ENCODE measurements around the gene RACK1. TPM values are rescaled to one million over a fixed set of nuclear protein-coding genes. Genes with fewer than 3 reads are reported as not detected.
"Not testable (repeated sequence)": the region's sequence is repeated elsewhere in the genome, so short reads cannot be mapped to it uniquely, and the experiment has no call there.

The RACK1 gene
- total RNA-seq, 3 donors from 2014 or later: 2,096 to 2,842 (median 2,553) TPM

DNA sequence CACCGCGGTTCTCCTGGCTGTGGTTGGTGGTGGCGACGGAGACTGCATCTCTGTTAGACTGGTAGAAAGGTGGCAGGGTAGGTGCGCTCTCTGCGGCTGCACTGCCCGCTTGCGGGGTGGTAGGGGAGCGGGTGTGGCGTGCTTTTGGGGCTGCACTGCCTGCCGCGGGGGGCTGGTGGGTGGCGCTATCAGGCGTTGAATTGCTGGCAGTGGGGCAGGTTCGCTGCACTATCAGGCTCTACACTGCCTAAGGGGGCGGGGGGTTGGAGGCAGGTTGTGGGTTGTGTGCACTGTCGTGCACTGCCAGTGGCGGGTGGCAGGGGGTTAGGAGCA lies 38.2 kb upstream of the RACK1 start:
- Histone ChIP-seq H3K4me1 (no peaks in the 10 kb centered on the region), H3K27ac (no peak overlapping the region), H3K27me3 (no peaks in the 10 kb centered on the region), H3K36me3 (no peaks in the 10 kb centered on the region), H3K4me3 (no peak overlapping the region), H3K9me3 (no peaks in the 10 kb centered on the region)
- intact Hi-C loops (cut with DNase I; ENCODE audit: low total_unique reads): no loop called here
- no peak for TF ChIP-seq POLR2AphosphoS5 (IDR thresholded peaks at IDR 0.05)
- TF ChIP-seq POLR2A (IDR thresholded peaks at IDR 0.05): no peak
- TF ChIP-seq, protein P1, sequence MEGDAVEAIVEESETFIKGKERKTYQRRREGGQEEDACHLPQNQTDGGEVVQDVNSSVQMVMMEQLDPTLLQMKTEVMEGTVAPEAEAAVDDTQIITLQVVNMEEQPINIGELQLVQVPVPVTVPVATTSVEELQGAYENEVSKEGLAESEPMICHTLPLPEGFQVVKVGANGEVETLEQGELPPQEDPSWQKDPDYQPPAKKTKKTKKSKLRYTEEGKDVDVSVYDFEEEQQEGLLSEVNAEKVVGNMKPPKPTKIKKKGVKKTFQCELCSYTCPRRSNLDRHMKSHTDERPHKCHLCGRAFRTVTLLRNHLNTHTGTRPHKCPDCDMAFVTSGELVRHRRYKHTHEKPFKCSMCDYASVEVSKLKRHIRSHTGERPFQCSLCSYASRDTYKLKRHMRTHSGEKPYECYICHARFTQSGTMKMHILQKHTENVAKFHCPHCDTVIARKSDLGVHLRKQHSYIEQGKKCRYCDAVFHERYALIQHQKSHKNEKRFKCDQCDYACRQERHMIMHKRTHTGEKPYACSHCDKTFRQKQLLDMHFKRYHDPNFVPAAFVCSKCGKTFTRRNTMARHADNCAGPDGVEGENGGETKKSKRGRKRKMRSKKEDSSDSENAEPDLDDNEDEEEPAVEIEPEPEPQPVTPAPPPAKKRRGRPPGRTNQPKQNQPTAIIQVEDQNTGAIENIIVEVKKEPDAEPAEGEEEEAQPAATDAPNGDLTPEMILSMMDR (IDR thresholded peaks at IDR 0.05): no peak
- DNase-seq (ENCODE audit: low spot score in 2 of 2): no peak

- Histone ChIP-seq H3K27ac (no peak overlapping the region), H3K27me3 (no peaks in the 10 kb centered on the region), H3K4me1 (no peaks in the 10 kb centered on the region), H3K4me3 (no peak overlapping the region), H3K9me3 (no peaks in the 10 kb centered on the region), H3K36me3 (no peaks in the 10 kb centered on the region)
- DNase-seq (ENCODE audit: low spot score in 2 of 2): no peak
- intact Hi-C loops (cut with DNase I; ENCODE audit: low total_unique reads): no loop called here
- TF ChIP-seq POLR2A (IDR thresholded peaks at IDR 0.05): no peak
- TF ChIP-seq POLR2AphosphoS5 (IDR thresholded peaks at IDR 0.05): no peak
- TF ChIP-seq, protein P1 (IDR thresholded peaks at IDR 0.05): no peak
These were observed 37.6 kb upstream of the RACK1 start for GRCh38 chr5:181281077-181281983.

GRCh38 chr5:181280251-181280762 lies 36.6 kb upstream of the RACK1 start:
- TF ChIP-seq POLR2AphosphoS5 (IDR thresholded peaks at IDR 0.05) (no peak), POLR2A (IDR thresholded peaks at IDR 0.05) (no peak)
- TF ChIP-seq, protein P1 (IDR thresholded peaks at IDR 0.05): no peak
- DNase-seq (ENCODE audit: low spot score in 2 of 2): no peak
- intact Hi-C loops (cut with DNase I; ENCODE audit: low total_unique reads): no loop called here
- H3K4me3 ChIP-seq: no peak overlapping the region
- H3K36me3 ChIP-seq: no peaks in the 10 kb centered on the region
- no peaks in the 10 kb centered on the region for H3K9me3 ChIP-seq
- no peaks in the 10 kb centered on the region for H3K4me1 ChIP-seq
- no peaks in the 10 kb centered on the region for H3K27me3 ChIP-seq
- H3K27ac ChIP-seq: no peak overlapping the region

- intact Hi-C loops (cut with DNase I; ENCODE audit: low total_unique reads); H3K9me3 ChIP-seq; H3K4me1 ChIP-seq; H3K27ac ChIP-seq; H3K27me3 ChIP-seq; H3K4me3 ChIP-seq; H3K36me3 ChIP-seq; DNase-seq (ENCODE audit: low spot score in 2 of 2): not testable (repeated sequence)
These were observed 29.7 kb upstream of the RACK1 start for GRCh38 chr5:181273433-181273744.

GRCh38 chr5:181271081-181271480 lies 27.4 kb upstream of the RACK1 start:
- DNase-seq (ENCODE audit: low spot score in 2 of 2): no peak
- Histone ChIP-seq H3K9me3 (no peaks in the 10 kb centered on the region), H3K4me3 (no peak overlapping the region), H3K4me1 (no peaks in the 10 kb centered on the region), H3K27ac (no peak overlapping the region), H3K27me3 (no peaks in the 10 kb centered on the region), H3K36me3 (peaks cover 3% of the 10 kb centered on the region)
- TF ChIP-seq POLR2AphosphoS5 (IDR thresholded peaks at IDR 0.05) (no peak), POLR2A (IDR thresholded peaks at IDR 0.05) (no peak)
- TF ChIP-seq, protein P1 (IDR thresholded peaks at IDR 0.05): no peak
- intact Hi-C loops (cut with DNase I; ENCODE audit: low total_unique reads): no loop called here

GRCh38 chr5:181267907-181268306 lies 24.2 kb upstream of the RACK1 start:
- H3K36me3 ChIP-seq; H3K27ac ChIP-seq; H3K9me3 ChIP-seq; intact Hi-C loops (cut with DNase I; ENCODE audit: low total_unique reads); H3K4me1 ChIP-seq; DNase-seq (ENCODE audit: low spot score in 2 of 2); H3K4me3 ChIP-seq; H3K27me3 ChIP-seq: not testable (repeated sequence)

DNA sequence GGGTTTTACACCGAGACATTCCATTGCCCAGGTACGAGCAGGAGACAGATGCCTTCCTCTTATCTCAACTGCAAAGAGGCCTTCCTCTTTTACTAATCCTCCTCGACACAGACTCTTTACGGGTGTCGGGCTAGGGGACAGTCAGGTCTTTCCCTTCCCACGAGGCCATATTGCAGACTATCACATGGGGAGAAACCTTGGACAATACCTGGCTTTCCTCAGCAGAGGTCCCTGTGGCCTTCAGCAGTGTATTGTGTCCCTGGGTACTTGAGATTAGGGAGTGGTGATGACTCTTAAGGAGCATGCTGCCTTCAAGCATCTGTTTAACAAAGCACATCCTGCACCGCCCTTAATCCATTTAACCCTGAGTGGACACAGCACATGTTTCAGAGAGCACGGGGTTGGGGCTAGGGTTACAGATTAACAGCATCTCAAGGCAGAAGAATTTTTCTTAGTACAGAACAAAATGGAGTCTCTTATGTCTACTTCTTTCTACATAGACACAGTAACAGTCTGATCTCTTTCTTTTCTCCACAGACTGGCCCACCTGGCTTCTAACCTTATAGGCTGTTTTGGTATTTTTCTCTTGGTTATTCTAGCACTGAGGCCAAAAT lies 23.7 kb upstream of the RACK1 start:
- H3K4me1 ChIP-seq; H3K36me3 ChIP-seq; intact Hi-C loops (cut with DNase I; ENCODE audit: low total_unique reads); H3K27ac ChIP-seq; DNase-seq (ENCODE audit: low spot score in 2 of 2); H3K27me3 ChIP-seq; H3K9me3 ChIP-seq; H3K4me3 ChIP-seq: not testable (repeated sequence)
